ENCODE data around the gene ARHGEF16.

The ARHGEF16 gene

DNA sequence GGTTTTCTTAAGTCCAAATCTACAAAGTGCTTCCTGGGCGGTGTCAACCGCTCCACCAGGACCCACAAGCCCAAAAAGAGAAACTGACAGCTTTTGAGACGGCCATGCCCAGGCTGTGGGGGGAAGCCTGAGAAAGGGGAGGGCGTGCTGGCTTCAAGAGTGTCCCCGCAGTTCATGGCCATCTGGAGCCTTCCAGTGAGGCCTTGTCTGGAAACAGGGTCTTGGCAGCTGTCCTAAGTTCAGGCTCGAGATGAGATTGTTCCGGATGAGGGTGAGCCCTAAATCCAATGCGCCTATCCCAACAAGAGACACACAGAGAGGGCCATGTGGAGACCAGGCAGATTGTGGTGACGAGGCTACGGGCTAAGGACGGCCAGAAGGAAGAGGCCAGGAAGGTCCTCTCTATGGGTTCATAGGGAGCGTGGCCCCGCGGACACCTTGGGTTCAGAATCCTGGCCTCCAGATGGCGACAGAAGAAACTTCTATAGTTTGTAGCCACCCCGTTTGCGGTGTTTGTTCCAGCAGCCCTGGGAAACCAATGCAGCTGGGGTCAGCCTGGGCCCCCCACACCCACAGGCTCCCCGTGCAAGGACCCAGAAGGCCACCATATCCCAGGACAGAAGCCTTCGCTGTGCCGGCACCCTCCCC, 70.2 kb downstream of the ARHGEF16 start:
- no peaks in the 10 kb centered on the region for H3K27me3 Mint-ChIP-seq
- H3K36me3 Mint-ChIP-seq = no peaks in the 10 kb centered on the region
- H3K4me3 Mint-ChIP-seq = no peak overlapping the region
- ATAC-seq = no peak
- H3K4me1 Mint-ChIP-seq = peaks cover 14% of the 10 kb centered on the region
- H3K27ac Mint-ChIP-seq = no peak overlapping the region
- H3K9me3 Mint-ChIP-seq = no peaks in the 10 kb centered on the region

DNA sequence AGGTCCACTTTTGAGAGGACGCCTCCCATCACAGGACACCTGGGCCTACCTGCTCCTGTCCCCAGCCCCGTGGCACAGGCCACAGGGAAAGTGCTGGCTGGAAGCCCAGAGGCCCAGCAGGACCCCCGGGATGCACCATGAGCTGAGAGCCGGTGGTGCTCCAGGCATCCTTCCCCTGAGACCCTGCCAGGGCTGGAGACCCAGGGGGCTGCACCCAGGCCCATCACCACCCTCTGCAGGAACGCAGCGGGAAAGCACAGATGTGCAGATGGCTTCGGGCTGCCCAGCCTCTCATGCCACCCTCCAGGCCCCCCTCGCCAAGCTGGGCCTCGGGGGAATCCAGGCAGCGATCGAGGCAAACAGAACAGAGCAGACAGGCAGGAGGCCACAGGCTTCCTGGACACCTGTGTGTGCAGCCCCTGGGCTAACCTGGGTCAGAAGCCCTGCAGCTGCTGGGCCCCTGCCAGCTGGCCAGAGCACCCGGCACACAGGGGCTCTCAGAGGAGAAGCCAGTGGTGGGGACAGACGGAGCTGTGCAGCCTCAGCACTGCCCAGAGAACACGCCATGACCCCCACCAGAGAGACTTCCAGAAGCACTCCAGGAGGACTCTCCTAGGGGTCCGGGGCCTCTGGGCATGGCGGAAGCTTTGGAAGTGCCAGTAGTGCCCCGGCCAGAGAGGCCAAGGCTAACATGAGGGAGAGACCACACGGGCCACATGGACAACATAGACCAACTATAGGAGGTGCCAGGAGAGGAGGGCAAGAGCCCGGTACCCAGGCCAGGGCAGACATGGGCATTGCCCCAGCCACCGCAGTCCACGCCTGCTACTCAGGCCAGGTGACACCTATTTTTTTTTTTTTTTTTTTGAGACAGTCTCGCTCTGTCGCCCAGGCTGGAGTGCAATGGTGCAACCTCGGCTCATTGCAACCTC, 71.4 kb downstream of the ARHGEF16 start:
- Mint-ChIP-seq H3K4me3 (no peak overlapping the region), H3K9me3 (no peaks in the 10 kb centered on the region), H3K36me3 (no peaks in the 10 kb centered on the region), H3K27ac (no peak overlapping the region), H3K27me3 (no peaks in the 10 kb centered on the region), H3K4me1 (peaks cover 25% of the 10 kb centered on the region)
- ATAC-seq = no peak

DNA sequence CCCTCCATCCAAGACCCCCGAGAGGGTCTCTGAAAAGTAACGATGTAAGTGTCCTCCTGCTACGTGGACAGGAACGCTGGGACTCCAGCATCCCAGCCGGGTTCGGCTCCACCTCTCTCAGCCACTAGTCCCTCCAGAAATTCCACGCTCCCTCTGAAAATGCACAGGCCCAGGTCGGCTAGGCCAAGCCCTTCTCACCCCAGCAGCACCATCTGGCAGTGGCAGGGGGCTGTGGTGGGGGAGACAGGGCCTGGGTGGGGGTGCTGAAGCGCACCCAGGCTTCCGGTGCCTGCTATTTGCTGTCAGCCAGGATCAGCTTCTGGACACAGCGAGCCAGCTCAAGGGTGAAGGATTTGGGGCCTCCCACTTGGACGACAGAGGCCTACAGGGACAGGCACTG, 73.3 kb downstream of the ARHGEF16 start:
- peaks cover 32% of the 10 kb centered on the region for H3K4me1 Mint-ChIP-seq

DNA sequence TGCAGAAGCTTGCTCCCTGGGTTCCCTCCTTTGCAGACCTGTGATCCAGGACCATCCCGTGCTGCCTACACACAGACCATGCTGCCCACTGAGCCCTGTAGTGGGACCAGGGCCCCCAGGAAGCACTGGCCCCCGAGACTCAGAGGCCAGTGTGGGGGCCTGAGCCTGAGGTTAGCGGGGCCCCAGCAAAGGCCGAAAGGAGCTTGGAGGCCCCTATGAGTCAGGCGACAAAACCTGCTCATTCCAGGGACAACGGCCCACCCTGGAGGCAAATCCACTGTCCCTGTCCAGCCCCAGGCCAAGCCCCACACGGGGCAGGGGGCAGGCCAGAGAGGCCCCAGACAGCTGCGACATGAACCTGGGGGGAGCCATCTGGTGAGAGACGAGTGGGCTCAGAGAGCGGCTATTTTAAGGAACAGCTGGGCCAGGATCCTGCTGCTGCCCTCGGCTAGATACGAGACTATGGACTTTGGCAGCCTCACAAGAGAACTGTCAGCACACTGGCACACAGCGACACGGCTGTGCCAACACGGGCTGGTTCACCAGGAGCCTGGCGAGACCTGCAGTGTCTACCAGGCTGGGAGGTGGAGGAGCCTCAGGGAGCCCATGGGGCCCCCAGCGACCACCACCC, 74.7 kb downstream of the ARHGEF16 start:
- Mint-ChIP-seq H3K9me3 (no peaks in the 10 kb centered on the region), H3K27me3 (no peaks in the 10 kb centered on the region), H3K36me3 (no peaks in the 10 kb centered on the region), H3K4me1 (peaks cover 32% of the 10 kb centered on the region), H3K27ac (no peak overlapping the region), H3K4me3 (no peak overlapping the region)
- no peak for ATAC-seq

More for the DNA sequence above, 73.3 kb downstream of the ARHGEF16 start:
- H3K36me3 Mint-ChIP-seq = no peaks in the 10 kb centered on the region
- H3K4me3 Mint-ChIP-seq = no peak overlapping the region
- H3K27me3 Mint-ChIP-seq = no peaks in the 10 kb centered on the region
- no peak for ATAC-seq
- H3K27ac Mint-ChIP-seq = no peak overlapping the region
- H3K9me3 Mint-ChIP-seq = no peaks in the 10 kb centered on the region

DNA sequence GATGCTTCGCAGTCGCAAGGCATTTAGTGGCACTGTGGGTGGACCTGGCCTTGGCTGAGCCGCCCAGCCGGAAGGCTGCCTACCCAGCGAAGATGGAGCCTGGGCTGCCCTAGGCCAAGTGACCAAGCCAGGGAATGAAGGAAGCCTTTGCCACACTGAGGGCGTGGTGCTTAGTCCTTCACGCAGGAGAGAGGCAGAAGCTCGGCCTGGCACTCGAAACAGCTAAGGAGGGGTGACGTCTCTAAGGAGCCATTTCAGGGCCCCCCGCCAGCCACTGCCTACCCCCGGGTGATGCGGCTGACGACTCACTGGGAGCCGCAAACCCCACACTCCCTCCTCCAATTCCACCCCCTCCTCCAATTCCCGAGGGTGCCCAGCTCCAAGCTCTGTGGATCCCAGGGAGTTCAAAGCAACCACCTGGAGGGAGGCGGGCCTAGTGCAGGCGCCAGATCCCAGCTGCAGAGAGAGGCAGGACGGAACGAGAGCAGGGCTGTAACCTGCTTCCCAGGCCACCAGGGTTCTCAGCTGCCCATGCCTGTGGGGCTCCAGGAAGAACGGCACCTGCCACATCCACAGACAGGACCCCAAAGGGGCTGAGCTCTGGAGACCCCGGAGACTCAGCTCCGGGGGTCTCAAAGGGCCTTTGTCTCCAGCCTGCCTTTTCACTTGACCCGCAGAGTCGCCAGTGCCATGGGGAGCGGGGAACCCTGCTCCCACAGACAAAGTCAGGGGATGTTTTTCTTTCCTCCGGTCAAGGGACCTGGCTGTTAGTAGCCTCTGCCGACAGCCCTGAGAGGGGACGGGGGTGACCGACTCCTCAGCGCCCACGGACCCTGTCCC, 75.8 kb downstream of the ARHGEF16 start:
- Mint-ChIP-seq H3K9me3 (no peaks in the 10 kb centered on the region), H3K27me3 (no peaks in the 10 kb centered on the region), H3K4me1 (peaks cover 32% of the 10 kb centered on the region), H3K4me3 (peak overlapping the region; percentile 81), H3K27ac (peak overlapping the region; percentile 75), H3K36me3 (no peaks in the 10 kb centered on the region)
- no peak for ATAC-seq
